T-helper 1 cell treated with Interleukin-12 subunit alpha and Interleukin-12 subunit beta and Interleukin-4 antibody, amounts not matched to agents 30 μg/mL and 1 μg/mL, for 36 hours (primary cell): Measurements from ENCODE around the gene TPCN2.

Experiments used
- H3K27ac Mint-ChIP-seq: one replicate; pipeline ENCODE4 v1.8.0; 2021; ENCODE audit warnings: mild to moderate bottlenecking, mixed read lengths
- H3K27me3 Mint-ChIP-seq: one replicate; pipeline ENCODE4 v1.8.0; 2021; ENCODE audit warnings: low read depth, mixed read lengths
- H3K36me3 Mint-ChIP-seq: one replicate; pipeline ENCODE4 v1.8.0; 2021; ENCODE audit warnings: low read depth, mixed read lengths
- H3K4me1 Mint-ChIP-seq: one replicate; pipeline ENCODE4 v1.8.0; 2021; ENCODE audit warnings: low read depth, mixed read lengths
- H3K4me3 Mint-ChIP-seq: one replicate; pipeline ENCODE4 v1.8.0; 2021; ENCODE audit warnings: mild to moderate bottlenecking, moderate library complexity, mixed read lengths
- H3K9me3 Mint-ChIP-seq: one replicate; pipeline ENCODE4 v1.8.0; 2021; ENCODE audit warnings: mixed read lengths

TPCN2 gene

GRCh38 chr11:69155302-69156234 lies 106.8 kb downstream of the TPCN2 start, which contains the start of gene SMIM38:
Gene SMIM38, plus strand, starts transcription at chr11:69155935. Its CDS starts 1,912 bp downstream, at chr11:69157847.
- Mint-ChIP-seq H3K9me3 (no peaks in the 10 kb centered on the region), H3K27ac (no peak within 1 kb of the TSS), H3K4me3 (no peak within 1 kb of the TSS), H3K36me3 (no peaks in the 10 kb centered on the region), H3K4me1 (no peaks in the 10 kb centered on the region), H3K27me3 (no peaks in the 10 kb centered on the region)

GRCh38 chr11:69156235-69156639 lies 107.5 kb downstream of the TPCN2 start:
- H3K4me3 Mint-ChIP-seq: no peak overlapping the region
- no peaks in the 10 kb centered on the region for H3K9me3 Mint-ChIP-seq
- H3K27ac Mint-ChIP-seq: no peak overlapping the region

GRCh38 chr11:69156673-69157155 lies 108.0 kb downstream of the TPCN2 start:
- no peak overlapping the region for H3K27ac Mint-ChIP-seq

More at GRCh38 chr11:69156235-69156639, 107.5 kb downstream of the TPCN2 start:
- H3K27me3 Mint-ChIP-seq: no peaks in the 10 kb centered on the region
- no peaks in the 10 kb centered on the region for H3K36me3 Mint-ChIP-seq
- H3K4me1 Mint-ChIP-seq: no peaks in the 10 kb centered on the region

GRCh38 chr11:69157156-69157821 lies 108.6 kb downstream of the TPCN2 start:
- no peaks in the 10 kb centered on the region for H3K36me3 Mint-ChIP-seq
- H3K4me1 Mint-ChIP-seq: no peaks in the 10 kb centered on the region
- no peak overlapping the region for H3K4me3 Mint-ChIP-seq
- no peaks in the 10 kb centered on the region for H3K27me3 Mint-ChIP-seq
- H3K27ac Mint-ChIP-seq: no peak overlapping the region
- H3K9me3 Mint-ChIP-seq: no peaks in the 10 kb centered on the region

More at GRCh38 chr11:69156673-69157155, 108.0 kb downstream of the TPCN2 start:
- H3K4me1 Mint-ChIP-seq: no peaks in the 10 kb centered on the region
- no peaks in the 10 kb centered on the region for H3K9me3 Mint-ChIP-seq
- no peaks in the 10 kb centered on the region for H3K36me3 Mint-ChIP-seq
- no peaks in the 10 kb centered on the region for H3K27me3 Mint-ChIP-seq
- no peak overlapping the region for H3K4me3 Mint-ChIP-seq

GRCh38 chr11:69157822-69158231 lies 109.1 kb downstream of the TPCN2 start:
- H3K36me3 Mint-ChIP-seq: no peaks in the 10 kb centered on the region
- no peaks in the 10 kb centered on the region for H3K4me1 Mint-ChIP-seq
- H3K4me3 Mint-ChIP-seq: no peak overlapping the region
- peaks cover 4% of the 10 kb centered on the region for H3K9me3 Mint-ChIP-seq
- no peak overlapping the region for H3K27ac Mint-ChIP-seq
- peaks cover 4% of the 10 kb centered on the region for H3K27me3 Mint-ChIP-seq

GRCh38 chr11:69158301-69159149 lies 109.8 kb downstream of the TPCN2 start:
- Mint-ChIP-seq H3K4me3 (no peak overlapping the region), H3K27me3 (peaks cover 7% of the 10 kb centered on the region), H3K27ac (no peak overlapping the region), H3K9me3 (peaks cover 9% of the 10 kb centered on the region), H3K4me1 (no peaks in the 10 kb centered on the region), H3K36me3 (no peaks in the 10 kb centered on the region)

GRCh38 chr11:69159150-69159852 lies 110.6 kb downstream of the TPCN2 start:
- H3K9me3 Mint-ChIP-seq: peaks cover 12% of the 10 kb centered on the region
- no peak overlapping the region for H3K4me3 Mint-ChIP-seq
- no peaks in the 10 kb centered on the region for H3K36me3 Mint-ChIP-seq
- H3K27me3 Mint-ChIP-seq: peaks cover 11% of the 10 kb centered on the region
- H3K4me1 Mint-ChIP-seq: no peaks in the 10 kb centered on the region
- H3K27ac Mint-ChIP-seq: no peak overlapping the region

- peaks cover 11% of the 10 kb centered on the region for H3K27me3 Mint-ChIP-seq
- H3K4me3 Mint-ChIP-seq: no peak overlapping the region
- H3K9me3 Mint-ChIP-seq: peaks cover 12% of the 10 kb centered on the region
- no peaks in the 10 kb centered on the region for H3K36me3 Mint-ChIP-seq
- no peak overlapping the region for H3K27ac Mint-ChIP-seq
- H3K4me1 Mint-ChIP-seq: no peaks in the 10 kb centered on the region
These were observed 111.8 kb downstream of the TPCN2 start for GRCh38 chr11:69160296-69161116.

GRCh38 chr11:69161117-69161407 lies 112.3 kb downstream of the TPCN2 start:
- no peak overlapping the region for H3K4me3 Mint-ChIP-seq
- no peaks in the 10 kb centered on the region for H3K36me3 Mint-ChIP-seq
- H3K4me1 Mint-ChIP-seq: no peaks in the 10 kb centered on the region
- H3K27ac Mint-ChIP-seq: no peak overlapping the region
- H3K27me3 Mint-ChIP-seq: peaks cover 11% of the 10 kb centered on the region
- H3K9me3 Mint-ChIP-seq: peaks cover 12% of the 10 kb centered on the region

- Mint-ChIP-seq H3K27me3 (peaks cover 11% of the 10 kb centered on the region), H3K4me1 (peaks cover 6% of the 10 kb centered on the region), H3K9me3 (peaks cover 12% of the 10 kb centered on the region), H3K27ac (no peak overlapping the region), H3K36me3 (no peaks in the 10 kb centered on the region), H3K4me3 (no peak overlapping the region)
These were observed 113.8 kb downstream of the TPCN2 start for GRCh38 chr11:69162505-69162904.

GRCh38 chr11:69163842-69164241 lies 115.1 kb downstream of the TPCN2 start:
- no peaks in the 10 kb centered on the region for H3K36me3 Mint-ChIP-seq
- H3K27ac Mint-ChIP-seq: no peak overlapping the region
- peaks cover 15% of the 10 kb centered on the region for H3K27me3 Mint-ChIP-seq
- H3K4me3 Mint-ChIP-seq: no peak overlapping the region
- H3K9me3 Mint-ChIP-seq: peaks cover 12% of the 10 kb centered on the region
- peaks cover 6% of the 10 kb centered on the region for H3K4me1 Mint-ChIP-seq

- no peaks in the 10 kb centered on the region for H3K36me3 Mint-ChIP-seq
These were observed 116.1 kb downstream of the TPCN2 start for GRCh38 chr11:69164824-69165223.

GRCh38 chr11:69165775-69166174 lies 117.0 kb downstream of the TPCN2 start:
- no peak overlapping the region for H3K27ac Mint-ChIP-seq
- H3K9me3 Mint-ChIP-seq: peaks cover 15% of the 10 kb centered on the region
- H3K27me3 Mint-ChIP-seq: peaks cover 15% of the 10 kb centered on the region
- H3K4me1 Mint-ChIP-seq: peaks cover 6% of the 10 kb centered on the region
- H3K4me3 Mint-ChIP-seq: no peak overlapping the region
- H3K36me3 Mint-ChIP-seq: no peaks in the 10 kb centered on the region

More at GRCh38 chr11:69164824-69165223, 116.1 kb downstream of the TPCN2 start:
- H3K4me1 Mint-ChIP-seq: peaks cover 6% of the 10 kb centered on the region
- no peak overlapping the region for H3K4me3 Mint-ChIP-seq
- H3K27me3 Mint-ChIP-seq: peaks cover 15% of the 10 kb centered on the region
- peaks cover 15% of the 10 kb centered on the region for H3K9me3 Mint-ChIP-seq
- H3K27ac Mint-ChIP-seq: no peak overlapping the region
